Caco-2 (cell line): ENCODE data around the gene IP6K1. TPM values are rescaled to one million over a fixed set of nuclear protein-coding genes. Genes with fewer than 3 reads are reported as not detected.

Source experiments
- BruUV-seq: library from RNA; stranded (reverse); fragments of 400-500 nt; replicated peaks from 2 replicates; lab custom pipeline; 2021; lab: Mats Ljungman, UMichigan
- CTCF ChIA-PET: fragments of 300-600 bp; sonication (Branson Sonifier 250); formaldehyde crosslinking; loops from one replicate; lab custom pipeline; 2022; ENCODE audit warnings: antibody characterized with exemption; lab: Charles Lee
- POLR2A ChIA-PET: fragments of 300-600 bp; sonication (Branson Sonifier 250); formaldehyde crosslinking; loops from one replicate; lab custom pipeline; 2022; ENCODE audit warnings: antibody characterized with exemption; lab: Charles Lee
- DNase-seq, 2 experiments: peaks; one replicate each; pipeline versions ENCODE4 v3.0.0 to v3.0.0-alpha.2; 2020 to 2022
- H3K27me3 ChIP-seq: replicated peaks from 2 replicates; pipeline ENCODE4 v1.6.0; 2011; ENCODE audit warnings: low read length; ENCODE audit not compliant: control insufficient read depth, insufficient read depth
- H3K36me3 ChIP-seq: 2 replicates; pipeline ENCODE4 v1.5.1; 2011; ENCODE audit warnings: low read length; ENCODE audit not compliant: control insufficient read depth, insufficient read depth
- H3K4me1 ChIP-seq: fragments of 250-450 bp; sonication (Bioruptor Pico); 2 replicates; pipeline ENCODE4 v1.5.1; 2020; ENCODE audit warnings: mild to moderate bottlenecking
- H3K4me3 ChIP-seq: 2 replicates; pipeline ENCODE4 v1.5.1; 2011; ENCODE audit warnings: low read depth, mild to moderate bottlenecking, control low read depth, low read length
- H3K9me3 ChIP-seq: fragments of 250-450 bp; sonication (Bioruptor Pico); 2 replicates; pipeline ENCODE4 v1.5.1; 2020; ENCODE audit warnings: mild to moderate bottlenecking, moderate library complexity
- H3K27ac Mint-ChIP-seq: one replicate; pipeline ENCODE4 v1.8.0; 2022; ENCODE audit warnings: mixed read lengths; ENCODE audit not compliant: unreplicated experiment
- H3K27me3 Mint-ChIP-seq: one replicate; pipeline ENCODE4 v1.8.0; 2022; ENCODE audit warnings: mixed read lengths; ENCODE audit not compliant: insufficient read depth, unreplicated experiment
- H3K36me3 Mint-ChIP-seq: one replicate; pipeline ENCODE4 v1.8.0; 2022; ENCODE audit warnings: mild to moderate bottlenecking, mixed read lengths; ENCODE audit not compliant: insufficient read depth, unreplicated experiment
- H3K4me1 Mint-ChIP-seq: one replicate; pipeline ENCODE4 v1.8.0; 2022; ENCODE audit warnings: low read depth, mixed read lengths; ENCODE audit not compliant: unreplicated experiment
- H3K4me3 Mint-ChIP-seq: one replicate; pipeline ENCODE4 v1.8.0; 2022; ENCODE audit warnings: mild to moderate bottlenecking, moderate library complexity, mixed read lengths; ENCODE audit not compliant: unreplicated experiment
- H3K9me3 Mint-ChIP-seq: one replicate; pipeline ENCODE4 v1.8.0; 2022; ENCODE audit warnings: mixed read lengths; ENCODE audit not compliant: unreplicated experiment
- CTCF ChIP-seq, 2 experiments: fragments of 200-600 bp in 1 of 2; IDR thresholded peaks; 1 replicate in 1 of 2; 2 replicates in 1 of 2; pipeline versions ENCODE4 v1.5.1 to v1.8.0; 2011 to 2022; ENCODE audit warnings: antibody characterized with exemption in 1 of 2, control low read depth in 1 of 2, inconsistent platforms in 1 of 2, low read depth in 1 of 2, low read length in 1 of 2, mild to moderate bottlenecking in 1 of 2, moderate library complexity in 1 of 2; ENCODE audit not compliant: insufficient read depth in 1 of 2, severe bottlenecking in 1 of 2, unreplicated experiment in 1 of 2
- intact Hi-C: fragments of 100-400 bp; cut with micrococcal nuclease; formaldehyde crosslinking; loops from one replicate; pipeline ENCODE4 v1.10.0; 2022; ENCODE audit not compliant: unreplicated experiment
- total RNA-seq: library from RNA; stranded (reverse); gene quantifications from 2 replicates; pipeline ENCODE4 v1.2.3, GENCODE V29; 2022

Gene IP6K1
- total RNA-seq, 1 experiment from 2014 or later = 35.5 TPM

GRCh38 chr3:49772703-49773102 lies 13.6 kb downstream of the IP6K1 start:
- Histone ChIP-seq H3K9me3 (no peaks in the 10 kb centered on the region), H3K27me3 (no peaks in the 10 kb centered on the region), H3K36me3 (no peaks in the 10 kb centered on the region), H3K4me3 (no peak overlapping the region), H3K4me1 (no peaks in the 10 kb centered on the region)
- Mint-ChIP-seq H3K27ac (no peak overlapping the region), H3K4me1 (no peaks in the 10 kb centered on the region), H3K9me3 (no peaks in the 10 kb centered on the region), H3K4me3 (no peak overlapping the region), H3K27me3 (no peaks in the 10 kb centered on the region), H3K36me3 (peaks cover 24% of the 10 kb centered on the region)
- no TSS peak for BruUV-seq
- CTCF ChIA-PET = no interaction called here
- no peak for DNase-seq
- POLR2A ChIA-PET = no interaction called here
- no peak for TF ChIP-seq CTCF (IDR thresholded peaks at IDR 0.05; ENCODE audit: insufficient read depth in 1 of 2, low read depth in 1 of 2, low read length in 1 of 2, severe bottlenecking in 1 of 2, unreplicated experiment in 1 of 2)
- intact Hi-C loops = no loop called here

GRCh38 chr3:49771340-49771938 lies 14.9 kb downstream of the IP6K1 start:
- no peak overlapping the region for H3K27ac Mint-ChIP-seq
- TF ChIP-seq CTCF (IDR thresholded peaks at IDR 0.05; ENCODE audit: insufficient read depth in 1 of 2, low read depth in 1 of 2, low read length in 1 of 2, severe bottlenecking in 1 of 2, unreplicated experiment in 1 of 2) = no peak
- no peaks in the 10 kb centered on the region for H3K36me3 ChIP-seq
- intact Hi-C loops = no loop called here
- H3K9me3 Mint-ChIP-seq = no peaks in the 10 kb centered on the region
- ChIA-PET CTCF (no interaction called here), POLR2A (no interaction called here)
- no peaks in the 10 kb centered on the region for H3K27me3 ChIP-seq
- no peaks in the 10 kb centered on the region for H3K9me3 ChIP-seq
- peaks cover 13% of the 10 kb centered on the region for H3K36me3 Mint-ChIP-seq
- DNase-seq = no peak
- H3K27me3 Mint-ChIP-seq = no peaks in the 10 kb centered on the region
- BruUV-seq = no TSS peak
- no peak overlapping the region for H3K4me3 ChIP-seq
- H3K4me1 Mint-ChIP-seq = no peaks in the 10 kb centered on the region
- H3K4me1 ChIP-seq = no peaks in the 10 kb centered on the region
- no peak overlapping the region for H3K4me3 Mint-ChIP-seq

DNA sequence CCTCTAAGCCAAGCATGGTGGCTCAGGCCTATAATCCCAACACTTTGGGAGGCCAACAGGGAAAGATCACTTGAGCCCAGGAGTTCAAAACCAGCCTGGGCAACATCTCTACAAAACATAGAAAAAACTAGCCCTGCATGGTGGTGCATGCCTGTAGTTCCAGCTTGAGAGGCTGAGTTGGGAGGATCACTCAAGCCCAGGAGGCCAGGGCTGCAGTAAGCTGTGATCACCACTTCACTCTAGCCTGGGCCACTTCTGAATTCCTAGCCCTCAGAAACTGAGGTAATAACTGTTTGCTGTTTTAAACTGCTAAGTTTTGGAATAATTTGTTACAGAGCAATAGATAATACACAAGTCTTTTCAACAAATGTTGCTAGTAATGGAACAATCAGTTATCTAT lies 16.4 kb downstream of the IP6K1 start:
- Histone ChIP-seq H3K4me3 (no peak overlapping the region), H3K36me3 (no peaks in the 10 kb centered on the region), H3K4me1 (no peaks in the 10 kb centered on the region), H3K9me3 (no peaks in the 10 kb centered on the region), H3K27me3 (no peaks in the 10 kb centered on the region)
- DNase-seq = no peak
- Mint-ChIP-seq H3K9me3 (no peaks in the 10 kb centered on the region), H3K4me1 (no peaks in the 10 kb centered on the region), H3K27me3 (no peaks in the 10 kb centered on the region), H3K4me3 (no peak overlapping the region), H3K27ac (no peak overlapping the region), H3K36me3 (peaks cover 25% of the 10 kb centered on the region)
- TF ChIP-seq CTCF (IDR thresholded peaks at IDR 0.05; ENCODE audit: insufficient read depth in 1 of 2, low read depth in 1 of 2, low read length in 1 of 2, severe bottlenecking in 1 of 2, unreplicated experiment in 1 of 2) = no peak
- no TSS peak for BruUV-seq
- CTCF ChIA-PET = no interaction called here
- POLR2A ChIA-PET = no interaction called here
- intact Hi-C loops = no loop called here
